ENCODE data around the gene UGT2A3. TPM values are rescaled to one million over a fixed set of nuclear protein-coding genes. Genes with fewer than 3 reads are reported as not detected.

Gene UGT2A3
- total RNA-seq, 1 donor from 2014 or later = 0.06 TPM

DNA sequence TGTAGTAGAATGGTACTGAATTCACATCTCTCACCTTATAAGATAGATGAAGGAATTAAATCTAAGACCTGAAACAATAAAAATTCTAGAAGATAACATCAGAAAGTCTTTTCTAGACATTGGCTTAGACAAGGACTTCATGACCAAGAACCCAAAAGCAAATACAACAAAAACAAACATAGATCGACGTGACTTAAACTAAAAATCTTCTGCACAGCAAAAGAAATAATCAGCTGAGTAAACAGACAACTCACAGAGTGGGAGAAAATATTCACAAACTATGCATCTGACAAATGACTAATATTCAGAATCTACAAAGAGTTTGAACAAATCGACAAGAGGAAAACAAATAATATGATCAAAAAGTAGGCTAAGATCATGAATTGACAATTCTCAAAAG lies 38.8 kb downstream of the UGT2A3 start:
- no peak for TF ChIP-seq CTCF (conservative IDR thresholded peaks at IDR 0.05; ENCODE audit: low read depth, low read length)
- DNase-seq (ENCODE audit: low read depth) = no peak

GRCh38 chr4:68909385-68909784 lies 42.2 kb downstream of the UGT2A3 start:
- no peak for TF ChIP-seq CTCF (conservative IDR thresholded peaks at IDR 0.05; ENCODE audit: low read depth, low read length)
- H3K4me3 ChIP-seq (ENCODE audit: low read depth, low read length) = no peak overlapping the region
- no peak for DNase-seq (ENCODE audit: low read depth)

More for the DNA sequence above, 38.8 kb downstream of the UGT2A3 start:
- H3K4me3 ChIP-seq (ENCODE audit: low read depth, low read length) = no peak overlapping the region

DNA sequence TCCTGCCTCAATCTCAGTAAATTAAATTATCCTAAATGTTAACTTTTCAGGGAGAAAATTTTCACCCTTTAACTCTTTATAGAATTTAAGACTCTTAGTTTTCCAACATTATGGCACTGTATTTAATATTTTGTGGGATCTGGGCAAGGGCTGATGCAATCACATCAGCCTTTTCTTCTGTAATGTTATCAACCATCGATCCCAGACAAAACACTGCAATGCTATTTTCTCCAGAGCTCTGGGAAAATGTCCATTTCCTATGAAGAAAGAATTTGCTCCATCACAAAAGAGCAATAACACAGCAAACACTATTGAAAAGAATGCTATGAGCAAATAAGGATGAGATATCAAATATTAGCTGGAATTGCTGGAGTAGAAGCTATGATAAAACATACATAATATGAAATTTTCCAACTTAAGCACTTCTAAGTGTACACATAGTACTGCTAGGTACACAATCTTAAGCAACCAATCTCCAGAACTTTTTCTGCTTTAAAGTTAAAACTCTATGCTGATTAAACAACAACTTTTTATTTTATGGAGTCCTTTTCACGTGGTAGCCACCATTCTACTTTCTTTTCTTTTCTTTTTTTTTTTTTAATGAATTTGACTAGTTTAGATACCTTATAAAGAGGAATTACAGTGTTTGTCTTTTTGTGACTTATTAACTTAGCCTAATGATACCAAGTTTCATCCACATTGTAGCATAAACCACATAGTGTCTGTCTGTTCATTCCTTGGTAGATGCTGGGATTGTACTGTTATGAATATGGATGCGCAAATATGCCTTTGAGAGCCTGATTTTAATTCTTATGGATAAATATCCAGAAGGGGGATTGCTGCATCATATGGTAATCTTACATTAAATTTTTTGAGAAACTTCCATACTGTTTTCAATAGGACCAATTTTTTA lies 43.6 kb downstream of the UGT2A3 start:
- no peak for TF ChIP-seq CTCF (conservative IDR thresholded peaks at IDR 0.05; ENCODE audit: low read depth, low read length)
- DNase-seq (ENCODE audit: low read depth) = no peak
- no peak overlapping the region for H3K4me3 ChIP-seq (ENCODE audit: low read depth, low read length)

- H3K4me3 ChIP-seq (ENCODE audit: low read depth, low read length) = peak overlapping the region; percentile 56
- no peak for TF ChIP-seq CTCF (conservative IDR thresholded peaks at IDR 0.05; ENCODE audit: low read depth, low read length)
- no peak for DNase-seq (ENCODE audit: low read depth)
Measured at GRCh38 chr4:68907245-68907644, 44.4 kb downstream of the UGT2A3 start.

DNA sequence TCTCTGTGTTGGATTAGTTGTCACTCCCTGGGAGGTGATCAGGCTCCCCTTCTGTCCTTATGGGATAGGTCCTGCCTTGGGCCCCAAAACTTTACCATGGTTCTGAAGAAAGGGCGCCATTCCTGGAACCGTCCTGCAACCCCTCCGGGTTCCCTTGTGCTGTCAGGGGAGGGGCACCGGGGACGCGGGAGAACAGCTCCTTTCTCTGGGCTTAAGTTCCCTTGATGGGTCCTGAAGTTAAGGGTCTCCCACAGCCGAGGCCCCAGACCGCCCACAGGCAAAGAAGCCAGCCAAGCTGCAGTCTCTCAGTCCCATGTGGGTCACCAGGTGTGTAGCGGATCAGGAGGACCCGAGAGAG lies 44.8 kb downstream of the UGT2A3 start:
- peak overlapping the region; percentile 56 for H3K4me3 ChIP-seq (ENCODE audit: low read depth, low read length)
- DNase-seq (ENCODE audit: low read depth) = no peak
- TF ChIP-seq CTCF (conservative IDR thresholded peaks at IDR 0.05; ENCODE audit: low read depth, low read length) = no peak

DNA sequence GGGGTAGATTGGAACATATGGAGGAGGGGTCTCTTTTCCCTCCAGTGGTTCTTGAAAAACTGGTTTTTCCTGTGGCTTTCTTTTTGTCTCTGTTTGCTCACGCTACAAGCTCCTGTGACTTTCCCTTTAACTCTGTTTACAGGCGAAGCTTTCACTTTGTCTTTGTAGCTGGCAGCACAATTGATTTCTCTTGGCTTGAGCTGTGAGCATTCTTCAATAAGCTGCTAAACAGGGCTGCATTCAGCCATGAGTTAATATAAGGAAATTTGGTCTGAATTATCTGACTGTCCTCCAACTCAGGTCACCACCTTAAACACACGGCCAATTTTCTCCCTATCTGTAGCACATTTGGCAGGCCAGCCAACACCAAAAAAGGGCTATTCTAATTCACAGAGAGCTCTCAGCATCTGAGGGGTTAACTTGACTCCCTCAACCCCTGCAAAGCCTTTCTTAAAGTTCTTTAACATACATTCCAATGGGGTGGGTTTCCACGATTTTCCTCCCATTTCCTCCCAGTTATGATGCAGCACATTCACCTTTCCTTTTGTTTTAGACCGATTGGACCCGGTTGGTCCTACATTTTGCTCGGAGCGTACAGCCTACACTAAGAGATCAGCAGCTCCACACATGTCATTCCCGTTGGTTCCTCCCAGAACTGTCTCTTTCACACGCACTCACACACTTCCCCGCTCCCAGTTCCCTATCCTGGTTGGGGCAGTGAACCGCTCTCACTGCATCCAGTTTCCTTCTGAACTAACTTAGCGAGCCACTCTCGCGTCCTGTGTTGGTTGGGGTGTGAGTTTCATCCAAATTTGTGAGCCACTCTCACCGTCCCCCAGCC lies 45.4 kb downstream of the UGT2A3 start:
- peak overlapping the region; percentile 56 for H3K4me3 ChIP-seq (ENCODE audit: low read depth, low read length)
- DNase-seq (ENCODE audit: low read depth) = no peak
- TF ChIP-seq CTCF (conservative IDR thresholded peaks at IDR 0.05; ENCODE audit: low read depth, low read length) = no peak

Measured in epithelial cell of proximal tubule (primary cell).